ENCODE data around the gene PLLP.
A peak's percentile ranks its signal among the peaks of the same experiment; 100 is the strongest.

PLLP gene

GRCh38 chr16:57284209-57284951, at the start of gene PLLP:
Gene PLLP (minus strand): TSS chr16:57284672. CDS start chr16:57284540, 132 bp downstream.
- DNase-seq (ENCODE audit: low spot score), result peak; percentile 59

- DNase-seq (ENCODE audit: low spot score), result no peak
These were observed 48.9 kb upstream of the PLLP start for GRCh38 chr16:57333402-57333801.

GRCh38 chr16:57331355-57331754, 46.9 kb upstream of the PLLP start:
- no peak for DNase-seq (ENCODE audit: low spot score)

GRCh38 chr16:57329718-57330327, 45.4 kb upstream of the PLLP start:
- DNase-seq (ENCODE audit: low spot score), result no peak

DNA sequence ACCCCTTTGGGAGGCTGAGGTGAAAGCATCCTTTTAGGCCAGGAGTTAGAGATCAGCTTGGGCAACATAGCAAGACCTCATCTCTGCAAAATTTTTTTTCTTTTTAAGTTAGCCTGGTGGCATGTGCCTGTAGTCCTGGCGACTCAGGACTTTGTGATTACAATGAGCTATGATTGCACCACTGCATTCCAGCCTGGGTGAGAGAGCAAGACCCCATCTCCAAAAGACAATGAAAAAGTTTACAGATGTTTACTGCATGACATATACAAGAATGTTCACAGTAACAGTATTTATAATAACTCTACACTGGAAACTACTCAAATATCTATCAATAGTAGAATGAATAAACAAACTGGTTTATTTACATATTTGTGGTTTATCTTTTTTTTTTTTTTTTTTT, 41.0 kb upstream of the PLLP start:
- no peak for DNase-seq (ENCODE audit: low spot score)

- DNase-seq (ENCODE audit: low spot score), result no peak
These were observed 40.3 kb upstream of the PLLP start for GRCh38 chr16:57324749-57325148.

GRCh38 chr16:57319646-57320045, 35.2 kb upstream of the PLLP start:
- no peak for DNase-seq (ENCODE audit: low spot score)

GRCh38 chr16:57318240-57318970, 33.9 kb upstream of the PLLP start:
- no peak for DNase-seq (ENCODE audit: low spot score)

GRCh38 chr16:57316390-57317017, 32.0 kb upstream of the PLLP start:
- DNase-seq (ENCODE audit: low spot score), result no peak

- no peak for DNase-seq (ENCODE audit: low spot score)
These were observed 30.9 kb upstream of the PLLP start for GRCh38 chr16:57315416-57315815.

GRCh38 chr16:57314161-57314785, 29.8 kb upstream of the PLLP start:
- no peak for DNase-seq (ENCODE audit: low spot score)

- no peak for DNase-seq (ENCODE audit: low spot score)
These were observed 29.0 kb upstream of the PLLP start for GRCh38 chr16:57313509-57313908.

DNA sequence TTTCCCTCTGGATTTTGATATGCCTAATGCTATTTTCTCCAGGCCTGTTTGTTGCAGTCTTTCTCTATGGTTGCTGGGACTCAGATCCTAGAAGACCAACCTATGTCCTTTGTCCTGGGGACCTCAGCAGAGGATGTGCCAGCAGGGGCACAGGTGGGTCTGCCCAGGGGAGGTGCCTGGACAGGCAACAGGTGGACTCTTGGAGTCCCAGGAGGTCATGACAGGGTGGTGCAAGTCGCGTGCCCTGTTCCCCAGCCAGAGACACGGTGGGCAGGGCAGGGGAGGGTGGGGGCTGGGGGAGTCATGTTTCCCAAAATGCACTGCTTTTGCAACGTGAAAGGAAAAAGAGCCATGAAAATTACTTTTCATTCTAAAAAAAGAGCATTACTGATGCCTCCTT, 26.3 kb upstream of the PLLP start:
- DNase-seq (ENCODE audit: low spot score), result no peak

GRCh38 chr16:57308041-57308440, 23.6 kb upstream of the PLLP start:
- DNase-seq (ENCODE audit: low spot score), result no peak

GRCh38 chr16:57307365-57307764, 22.9 kb upstream of the PLLP start:
- DNase-seq (ENCODE audit: low spot score), result no peak

DNA sequence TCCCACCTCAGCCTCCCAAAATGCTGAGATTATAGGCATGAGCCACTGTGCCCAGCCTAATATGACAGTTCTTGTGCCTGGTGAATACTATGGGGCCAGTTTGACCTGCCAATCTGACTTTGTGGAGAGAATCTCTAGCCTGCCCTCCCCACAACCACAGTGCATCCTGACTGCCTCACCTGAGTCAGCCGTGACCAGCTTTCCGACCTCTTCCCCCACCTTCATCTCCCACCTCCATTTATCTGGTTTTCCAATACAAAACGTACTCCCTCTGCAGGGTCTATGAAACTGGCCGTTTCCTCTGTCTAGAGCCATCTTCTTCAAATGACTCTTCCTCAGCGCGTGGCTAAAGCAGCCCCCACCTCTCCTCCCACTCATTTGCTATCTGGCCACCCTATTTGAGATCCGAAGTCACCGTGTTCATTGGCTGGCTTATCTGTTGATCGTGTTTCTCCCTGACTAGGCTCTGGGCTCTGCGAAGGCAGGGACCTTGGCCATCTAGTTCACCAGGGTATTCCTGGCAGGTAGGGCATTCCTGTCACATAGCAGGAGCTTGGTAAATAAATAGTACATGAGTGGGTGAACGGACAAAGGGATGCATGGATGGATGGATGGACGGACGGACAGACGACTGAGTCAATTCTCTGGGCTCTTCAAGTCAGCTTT, 22.3 kb upstream of the PLLP start:
- no peak for DNase-seq (ENCODE audit: low spot score)

GRCh38 chr16:57305159-57305811, 20.8 kb upstream of the PLLP start:
- peak; percentile 63 for DNase-seq (ENCODE audit: low spot score)

DNA sequence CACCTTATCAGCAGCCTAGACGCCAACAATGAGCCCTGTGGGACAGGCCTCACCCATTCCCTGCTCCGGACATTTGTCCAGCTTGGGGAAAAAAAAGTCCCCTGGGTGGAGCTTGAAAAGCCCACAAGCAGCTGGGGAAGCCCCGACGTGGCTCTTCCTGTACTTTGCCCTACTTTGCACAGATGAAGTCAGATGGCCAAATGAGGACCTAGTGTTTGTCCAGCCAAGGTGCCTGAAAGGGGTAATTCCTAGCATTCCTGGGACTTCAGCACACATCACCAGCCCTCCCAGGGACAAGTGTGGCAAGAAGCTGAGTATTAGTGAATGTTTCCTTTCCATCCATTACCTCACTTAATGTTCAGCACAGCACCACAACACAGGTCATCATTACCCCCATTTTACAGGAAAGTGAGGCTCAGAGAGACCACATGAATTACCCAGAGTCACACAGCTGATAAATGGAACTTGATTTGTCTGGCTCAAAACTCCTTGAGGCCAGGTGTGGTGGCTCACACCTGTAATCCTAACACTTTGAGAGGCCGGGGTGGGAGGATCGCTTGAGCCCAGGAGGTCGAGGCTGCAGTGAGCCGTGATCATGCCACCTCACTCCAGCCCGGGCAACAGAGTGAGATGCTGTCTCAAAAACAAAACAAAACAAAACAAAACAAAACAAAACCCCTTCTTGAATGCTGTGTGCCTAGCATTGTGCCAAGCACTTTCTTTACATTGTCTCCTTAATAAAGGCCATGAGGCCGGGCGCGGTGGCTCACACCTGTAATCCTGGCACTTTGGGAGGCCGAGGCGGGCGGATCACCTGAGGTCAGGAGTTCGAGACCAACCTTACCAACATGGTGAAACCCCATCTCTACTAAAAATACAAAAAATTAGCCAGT, 19.9 kb upstream of the PLLP start:
- no peak for DNase-seq (ENCODE audit: low spot score)

DNA sequence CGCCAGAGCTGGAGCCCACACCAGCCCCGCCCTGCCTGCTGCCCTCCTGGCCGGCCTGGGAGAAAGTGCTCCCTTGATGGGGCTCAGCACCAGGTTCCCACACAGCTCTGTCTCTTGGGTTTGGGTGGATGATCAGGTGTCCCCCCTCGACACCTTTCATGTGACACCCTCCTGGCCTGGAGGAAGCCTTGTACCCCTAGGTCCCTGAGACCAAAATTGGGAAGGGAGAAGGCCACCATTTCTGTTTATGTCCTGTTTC, 19.4 kb upstream of the PLLP start:
- DNase-seq (ENCODE audit: low spot score), result no peak

Data from pons (tissue), 1 donor.